GM12878 (cell line): ENCODE results near the gene FFAR3.

Experiments used
- CTCF ChIP-seq, 3 experiments: IDR thresholded peaks in 2 of 3; conservative IDR thresholded peaks in 1 of 3; 2 replicates each; pipeline ENCODE4 v1.5.1; 2011; ENCODE audit warnings: low read depth in 3 of 3, low read length in 3 of 3, mild to moderate bottlenecking in 3 of 3, control low read depth in 2 of 3, moderate library complexity in 2 of 3, inconsistent platforms in 1 of 3, mixed read lengths in 1 of 3; ENCODE audit not compliant: control insufficient read depth in 2 of 3, insufficient read depth in 1 of 3; ENCODE audit errors: extremely low read depth in 1 of 3
- EZH2 ChIP-seq: IDR thresholded peaks from 2 replicates; pipeline ENCODE4 v1.6.1; 2012; ENCODE audit warnings: low read depth, mild to moderate bottlenecking, control low read depth, inconsistent platforms, low read length, borderline replicate concordance; ENCODE audit not compliant: control insufficient read depth
- HDAC2 ChIP-seq: fragments of 200-600 bp; sonication (generic); IDR thresholded peaks from 2 replicates; pipeline ENCODE4 v1.6.1; 2017

GRCh38 chr19:35320065-35320713 lies 38.1 kb upstream of the FFAR3 start:
- TF ChIP-seq HDAC2 (no peak), CTCF (IDR thresholded peaks at IDR 0.05 in 2 of 3, conservative IDR thresholded peaks at IDR 0.05 in 1 of 3; ENCODE audit: control insufficient read depth in 2 of 3, extremely low read depth in 1 of 3, insufficient read depth in 1 of 3, low read depth in 3 of 3, low read length in 3 of 3) (no peak), EZH2 (no peak)
